DMS53 treated with DMSO at 0.1 percent for 48 hours (cell line): Measurements from ENCODE around the gene MYF6.

Source experiments
- DNase-seq: peaks from one replicate; lab custom pipeline; 2025; ENCODE audit not compliant: unreplicated experiment; lab: John Stamatoyannopoulos, UW

The MYF6 gene

DNA sequence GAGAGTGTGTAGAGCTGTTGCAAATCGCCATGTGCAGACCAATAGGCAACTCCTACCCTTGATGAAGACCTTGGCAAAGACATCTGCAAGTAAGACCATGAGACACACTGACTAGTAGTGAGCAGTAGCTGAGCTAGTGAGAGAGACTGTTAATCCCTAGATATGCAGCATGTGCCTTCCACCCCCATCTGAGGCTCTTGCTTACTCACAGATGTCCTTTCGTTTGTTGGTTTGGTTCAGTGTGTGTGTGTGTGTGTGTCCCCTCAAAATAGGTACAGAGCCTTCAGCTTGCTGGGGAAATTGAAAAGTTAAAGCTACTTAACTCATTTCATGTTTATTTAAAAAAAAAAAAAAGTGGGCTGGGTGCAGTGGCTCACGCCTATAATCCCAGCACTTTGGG, 46.8 kb downstream of the MYF6 start:
- no peak for DNase-seq

DNA sequence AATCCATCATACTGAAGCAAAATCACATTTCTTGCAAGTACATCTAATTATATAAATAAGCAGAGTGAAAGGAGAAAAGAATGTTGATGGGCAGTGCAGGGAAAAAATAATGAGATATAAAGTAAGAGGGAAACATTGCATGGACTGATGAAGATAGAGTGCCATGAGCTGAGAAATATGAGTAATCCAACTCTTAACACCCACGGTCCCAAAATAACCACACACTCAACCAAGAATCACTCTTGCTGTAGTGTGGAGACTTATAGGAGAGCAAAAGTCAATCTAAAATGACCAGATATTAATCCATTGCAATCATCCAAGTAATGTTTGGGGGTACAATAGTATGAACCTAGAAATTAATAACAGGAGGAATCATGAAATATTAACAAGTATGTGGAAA, 49.4 kb downstream of the MYF6 start:
- no peak for DNase-seq
